Measurements from ENCODE around the gene ATPAF2.
A peak's percentile ranks its signal among the peaks of the same experiment; 100 is the strongest.

The ATPAF2 gene

DNA sequence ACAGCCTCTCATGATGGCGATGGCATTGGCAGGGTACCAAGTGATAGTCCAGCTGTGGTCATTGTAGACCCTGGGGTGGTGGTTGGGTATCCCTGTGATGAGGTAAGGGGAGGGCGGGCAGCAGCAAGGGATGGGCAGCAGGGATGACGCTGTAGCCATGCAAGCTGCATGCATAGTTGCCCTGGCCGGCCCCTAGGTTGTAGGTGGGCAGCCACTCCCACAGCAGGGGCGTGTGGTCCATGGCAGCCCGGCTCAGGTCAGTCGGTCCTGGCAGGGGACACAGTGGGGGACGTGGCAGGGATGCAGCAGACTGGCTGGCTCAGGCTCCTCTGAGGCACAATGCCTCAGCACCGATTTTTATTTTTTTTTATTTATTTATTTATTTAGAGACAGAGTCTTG lies 57.6 kb downstream of the ATPAF2 start:
- Histone ChIP-seq H3K4me1 (ENCODE audit: control insufficient read depth in 5 of 5, insufficient read depth in 5 of 5, low read length in 5 of 5) (peaks cover 0 to 9% (median 5%) of the 10 kb centered on the region in 5 donors), H3K9me3 (ENCODE audit: control insufficient read depth in 5 of 5, low read length in 5 of 5) (no peaks in the 10 kb centered on the region), H3K4me3 (ENCODE audit: low read depth in 1 of 5, low read length in 5 of 5) (no peak overlapping the region), H3K36me3 (ENCODE audit: control insufficient read depth in 5 of 5, insufficient read depth in 5 of 5, low read length in 5 of 5) (no peaks in the 10 kb centered on the region), H3K27ac (ENCODE audit: low read depth, low read length) (no peak overlapping the region), H3K27me3 (ENCODE audit: control insufficient read depth in 5 of 5, insufficient read depth in 4 of 5, low read length in 5 of 5) (no peaks in the 10 kb centered on the region), H3K9ac (ENCODE audit: low read length in 5 of 5) (no peak overlapping the region)

DNA sequence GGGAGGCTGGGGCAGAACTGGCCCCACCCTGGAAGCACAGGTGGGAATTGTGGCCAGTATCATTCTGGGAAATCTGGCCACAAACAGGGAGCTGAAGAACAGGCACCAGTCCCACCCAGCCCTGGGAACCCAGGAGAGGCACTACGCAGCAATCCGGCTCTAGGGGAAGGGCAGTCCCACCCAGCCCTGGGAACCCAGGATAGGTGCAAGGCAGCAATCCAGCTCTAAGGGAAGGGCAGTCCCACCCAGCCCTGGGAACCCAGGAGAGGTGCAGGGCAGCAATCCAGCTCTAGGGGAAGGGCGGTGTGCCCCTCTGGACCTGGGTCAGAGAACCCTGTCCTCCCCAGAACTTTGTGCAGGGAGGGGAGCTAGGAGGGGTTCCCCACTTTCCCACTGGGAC lies 59.2 kb downstream of the ATPAF2 start:
- Histone ChIP-seq H3K27ac (ENCODE audit: low read depth, low read length) (no peak overlapping the region), H3K4me1 (ENCODE audit: control insufficient read depth in 5 of 5, insufficient read depth in 5 of 5, low read length in 5 of 5) (peaks cover 0 to 9% (median 5%) of the 10 kb centered on the region in 5 donors), H3K36me3 (ENCODE audit: control insufficient read depth in 5 of 5, insufficient read depth in 5 of 5, low read length in 5 of 5) (no peaks in the 10 kb centered on the region), H3K9me3 (ENCODE audit: control insufficient read depth in 5 of 5, low read length in 5 of 5) (no peaks in the 10 kb centered on the region), H3K27me3 (ENCODE audit: control insufficient read depth in 5 of 5, insufficient read depth in 4 of 5, low read length in 5 of 5) (no peaks in the 10 kb centered on the region), H3K4me3 (ENCODE audit: low read depth in 1 of 5, low read length in 5 of 5) (no peak overlapping the region), H3K9ac (ENCODE audit: low read length in 5 of 5) (no peak overlapping the region)

- H3K9me3 ChIP-seq (ENCODE audit: control insufficient read depth in 5 of 5, low read length in 5 of 5) = no peaks in the 10 kb centered on the region
- H3K9ac ChIP-seq (ENCODE audit: low read length in 5 of 5) = no peak overlapping the region
- H3K36me3 ChIP-seq (ENCODE audit: control insufficient read depth in 5 of 5, insufficient read depth in 5 of 5, low read length in 5 of 5) = no peaks in the 10 kb centered on the region
- H3K27me3 ChIP-seq (ENCODE audit: control insufficient read depth in 5 of 5, insufficient read depth in 4 of 5, low read length in 5 of 5) = no peaks in the 10 kb centered on the region
- no peak overlapping the region for H3K27ac ChIP-seq (ENCODE audit: low read depth, low read length)
- H3K4me3 ChIP-seq (ENCODE audit: low read depth in 1 of 5, low read length in 5 of 5) = no peak overlapping the region
- peaks cover 0 to 9% (median 5%) of the 10 kb centered on the region in 5 donors for H3K4me1 ChIP-seq (ENCODE audit: control insufficient read depth in 5 of 5, insufficient read depth in 5 of 5, low read length in 5 of 5)
Observed at GRCh38 chr17:17978481-17979424, 60.2 kb downstream of the ATPAF2 start.

DNA sequence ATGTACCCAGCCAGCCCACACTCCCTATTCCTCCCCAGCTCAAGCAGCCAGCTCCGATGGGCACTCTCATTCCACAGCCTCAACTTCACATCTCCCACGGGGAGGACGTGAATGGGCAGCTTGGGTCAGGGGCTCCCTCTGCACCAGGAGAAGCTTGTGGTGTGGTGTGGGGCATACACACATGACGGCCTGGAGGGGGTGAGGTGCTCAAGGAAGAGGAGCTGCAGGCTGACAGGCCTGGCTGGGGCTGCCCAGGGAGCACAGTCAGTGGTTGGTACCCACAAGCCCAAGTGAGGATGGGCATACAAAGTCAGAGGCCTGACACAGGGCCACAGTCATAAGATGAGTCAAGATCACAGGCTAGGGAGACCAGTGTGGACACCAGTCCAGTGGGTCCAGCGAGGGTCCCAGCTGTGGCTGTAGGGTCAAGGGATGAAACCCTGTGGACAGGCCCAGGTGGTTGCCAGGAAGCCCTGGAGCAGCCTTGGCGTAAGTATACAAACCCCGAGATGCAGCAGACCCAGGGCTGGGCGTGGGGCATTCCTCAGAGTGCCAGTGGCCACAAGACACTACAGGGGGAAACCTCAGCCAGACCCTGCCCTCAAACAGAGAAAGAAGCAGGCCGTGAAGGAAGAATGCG lies 61.9 kb downstream of the ATPAF2 start:
- H3K4me3 ChIP-seq (ENCODE audit: low read depth in 1 of 5, low read length in 5 of 5) = no peak overlapping the region
- no peaks in the 10 kb centered on the region for H3K27me3 ChIP-seq (ENCODE audit: control insufficient read depth in 5 of 5, insufficient read depth in 4 of 5, low read length in 5 of 5)
- H3K4me1 ChIP-seq (ENCODE audit: control insufficient read depth in 5 of 5, insufficient read depth in 5 of 5, low read length in 5 of 5) = peaks cover 0 to 7% (median 5%) of the 10 kb centered on the region in 5 donors
- H3K9ac ChIP-seq (ENCODE audit: low read length in 5 of 5) = no peak overlapping the region
- no peaks in the 10 kb centered on the region for H3K36me3 ChIP-seq (ENCODE audit: control insufficient read depth in 5 of 5, insufficient read depth in 5 of 5, low read length in 5 of 5)
- H3K9me3 ChIP-seq (ENCODE audit: control insufficient read depth in 5 of 5, low read length in 5 of 5) = no peaks in the 10 kb centered on the region
- H3K27ac ChIP-seq (ENCODE audit: low read depth, low read length) = no peak overlapping the region

GRCh38 chr17:17975436-17975835 lies 63.5 kb downstream of the ATPAF2 start:
- H3K4me3 ChIP-seq (ENCODE audit: low read depth in 1 of 5, low read length in 5 of 5) = no peak overlapping the region
- no peaks in the 10 kb centered on the region for H3K27me3 ChIP-seq (ENCODE audit: control insufficient read depth in 5 of 5, insufficient read depth in 4 of 5, low read length in 5 of 5)
- no peaks in the 10 kb centered on the region for H3K36me3 ChIP-seq (ENCODE audit: control insufficient read depth in 5 of 5, insufficient read depth in 5 of 5, low read length in 5 of 5)
- no peak overlapping the region for H3K27ac ChIP-seq (ENCODE audit: low read depth, low read length)
- no peak overlapping the region for H3K9ac ChIP-seq (ENCODE audit: low read length in 5 of 5)
- H3K4me1 ChIP-seq (ENCODE audit: control insufficient read depth in 5 of 5, insufficient read depth in 5 of 5, low read length in 5 of 5) = peaks cover 8 to 21% (median 17%) of the 10 kb centered on the region in 5 donors
- no peaks in the 10 kb centered on the region for H3K9me3 ChIP-seq (ENCODE audit: control insufficient read depth in 5 of 5, low read length in 5 of 5)

GRCh38 chr17:17972952-17973254 lies 66.1 kb downstream of the ATPAF2 start:
- Histone ChIP-seq H3K9ac (ENCODE audit: low read length in 5 of 5) (peak overlapping the region in 4 of 5 donors; percentile 53 to 64 (median 58)), H3K4me3 (ENCODE audit: low read depth in 1 of 5, low read length in 5 of 5) (peak overlapping the region; percentile 61 to 79 (median 75)), H3K9me3 (ENCODE audit: control insufficient read depth in 5 of 5, low read length in 5 of 5) (no peaks in the 10 kb centered on the region), H3K27ac (ENCODE audit: low read depth, low read length) (peak overlapping the region; percentile 93), H3K4me1 (ENCODE audit: control insufficient read depth in 5 of 5, insufficient read depth in 5 of 5, low read length in 5 of 5) (peaks cover 8 to 23% (median 17%) of the 10 kb centered on the region in 5 donors), H3K36me3 (ENCODE audit: control insufficient read depth in 5 of 5, insufficient read depth in 5 of 5, low read length in 5 of 5) (no peaks in the 10 kb centered on the region), H3K27me3 (ENCODE audit: control insufficient read depth in 5 of 5, insufficient read depth in 4 of 5, low read length in 5 of 5) (no peaks in the 10 kb centered on the region)

- peak within 1 kb of the TSS; percentile 93 for H3K27ac ChIP-seq (ENCODE audit: low read depth, low read length)
- H3K4me1 ChIP-seq (ENCODE audit: control insufficient read depth in 5 of 5, insufficient read depth in 5 of 5, low read length in 5 of 5) = peaks cover 8 to 23% (median 17%) of the 10 kb centered on the region in 5 donors
- peak within 1 kb of the TSS; percentile 72 to 89 (median 81) for H3K9ac ChIP-seq (ENCODE audit: low read length in 5 of 5)
- peak within 1 kb of the TSS; percentile 61 to 87 (median 78) for H3K4me3 ChIP-seq (ENCODE audit: low read depth in 1 of 5, low read length in 5 of 5)
- no peaks in the 10 kb centered on the region for H3K27me3 ChIP-seq (ENCODE audit: control insufficient read depth in 5 of 5, insufficient read depth in 4 of 5, low read length in 5 of 5)
- H3K36me3 ChIP-seq (ENCODE audit: control insufficient read depth in 5 of 5, insufficient read depth in 5 of 5, low read length in 5 of 5) = no peaks in the 10 kb centered on the region
- no peaks in the 10 kb centered on the region for H3K9me3 ChIP-seq (ENCODE audit: control insufficient read depth in 5 of 5, low read length in 5 of 5)
Observed at GRCh38 chr17:17972126-17972951, 66.6 kb downstream of the ATPAF2 start, which contains the start of the genes DRC3 and TOM1L2. DRC3 (plus strand) TSS chr17:17972862; CDS start chr17:17977599, 4,737 bp downstream. TOM1L2 (minus strand) TSS chr17:17972400; CDS start chr17:17972313, 87 bp downstream.

- Histone ChIP-seq H3K27me3 (ENCODE audit: control insufficient read depth in 5 of 5, insufficient read depth in 4 of 5, low read length in 5 of 5) (no peaks in the 10 kb centered on the region), H3K36me3 (ENCODE audit: control insufficient read depth in 5 of 5, insufficient read depth in 5 of 5, low read length in 5 of 5) (no peaks in the 10 kb centered on the region), H3K4me3 (ENCODE audit: low read depth in 1 of 5, low read length in 5 of 5) (peak overlapping the region; percentile 58 to 87 (median 77)), H3K9ac (ENCODE audit: low read length in 5 of 5) (peak overlapping the region; percentile 72 to 89 (median 81)), H3K27ac (ENCODE audit: low read depth, low read length) (peak overlapping the region; percentile 93), H3K4me1 (ENCODE audit: control insufficient read depth in 5 of 5, insufficient read depth in 5 of 5, low read length in 5 of 5) (peaks cover 8 to 23% (median 17%) of the 10 kb centered on the region in 5 donors), H3K9me3 (ENCODE audit: control insufficient read depth in 5 of 5, low read length in 5 of 5) (no peaks in the 10 kb centered on the region)
Observed at GRCh38 chr17:17971431-17972125, 67.4 kb downstream of the ATPAF2 start.

GRCh38 chr17:17970699-17971430 lies 68.1 kb downstream of the ATPAF2 start:
- Histone ChIP-seq H3K4me1 (ENCODE audit: control insufficient read depth in 5 of 5, insufficient read depth in 5 of 5, low read length in 5 of 5) (peaks cover 8 to 23% (median 17%) of the 10 kb centered on the region in 5 donors), H3K36me3 (ENCODE audit: control insufficient read depth in 5 of 5, insufficient read depth in 5 of 5, low read length in 5 of 5) (no peaks in the 10 kb centered on the region), H3K9me3 (ENCODE audit: control insufficient read depth in 5 of 5, low read length in 5 of 5) (no peaks in the 10 kb centered on the region), H3K4me3 (ENCODE audit: low read depth in 1 of 5, low read length in 5 of 5) (peak overlapping the region; percentile 58 to 87 (median 77)), H3K9ac (ENCODE audit: low read length in 5 of 5) (peak overlapping the region in 4 of 5 donors; percentile 72 to 89 (median 84)), H3K27me3 (ENCODE audit: control insufficient read depth in 5 of 5, insufficient read depth in 4 of 5, low read length in 5 of 5) (no peaks in the 10 kb centered on the region), H3K27ac (ENCODE audit: low read depth, low read length) (peak overlapping the region; percentile 93)

Data from subcutaneous abdominal adipose tissue (tissue), 5 donors.